Transverse colon (tissue), 4 donors: ENCODE data around the gene ME2. TPM values are rescaled to one million over a fixed set of nuclear protein-coding genes. Genes with fewer than 3 reads are reported as not detected.

Source experiments
- DNase-seq: peaks from one replicate; pipeline ENCODE4 v3.0.0-alpha.2; 2019
- H3K27ac ChIP-seq, 4 donors: fragments of 200-600 bp; sonication (generic); 2 replicates each; pipeline ENCODE4 v1.5.1; 2016 to 2018; ENCODE audit warnings: inconsistent platforms in 4 of 4
- H3K27me3 ChIP-seq: fragments of 200-600 bp; sonication (generic); 2 replicates; pipeline ENCODE4 v1.5.1; 2017; ENCODE audit warnings: inconsistent platforms
- H3K36me3 ChIP-seq, 4 donors: fragments of 200-600 bp; sonication (generic); 2 replicates each; pipeline ENCODE4 v1.5.1; 2017 to 2019; ENCODE audit warnings: inconsistent platforms in 4 of 4
- H3K4me1 ChIP-seq, 4 donors: fragments of 200-600 bp; sonication (generic); 2 replicates each; pipeline ENCODE4 v1.5.1; 2017 to 2020; ENCODE audit warnings: inconsistent platforms in 4 of 4
- H3K4me3 ChIP-seq, 4 donors: fragments of 200-600 bp; sonication (generic); 1 replicate in 1 of 4; 2 replicates in 3 of 4; pipeline versions ENCODE4 v1.5.1 to v1.6.1; 2017 to 2019; ENCODE audit warnings: inconsistent platforms in 4 of 4
- H3K9me3 ChIP-seq, 2 donors: fragments of 200-600 bp; sonication (generic); 2 replicates each; pipeline ENCODE4 v1.5.1; 2017 to 2019; ENCODE audit warnings: inconsistent platforms in 2 of 2
- EP300 ChIP-seq: sonication (generic); formaldehyde crosslinking; IDR thresholded peaks from one replicate; pipeline ENCODE4 v1.6.1; 2017; ENCODE audit warnings: antibody characterized with exemption, low read depth
- POLR2A ChIP-seq: fragments of 450-650 bp; IDR thresholded peaks from one replicate; pipeline ENCODE4 v1.6.1; 2016; ENCODE audit warnings: antibody characterized with exemption, mild to moderate bottlenecking, moderate library complexity
- POLR2AphosphoS5 ChIP-seq, 3 donors: sonication (generic); formaldehyde crosslinking; IDR thresholded peaks; one replicate each; pipeline ENCODE4 v1.6.1; 2016; ENCODE audit warnings: antibody characterized with exemption in 3 of 3
- WGBS, 2 donors: methylation state at CpG; one replicate each; pipeline ENCODE4 v1.1.5; 2018; ENCODE audit warnings: low coverage in 1 of 2; 5-methylcytosine and 5-hydroxymethylcytosine counted together
- in situ Hi-C, 4 donors: fragments of 200-750 bp; cut with MboI; loops; one replicate each; pipeline versions ENCODE4 v1.15.0 to v1.15.1; 2017; ENCODE audit warnings: low sequenced_read_pairs in 3 of 4, low pct_ligation_motif_present in 1 of 4, low pct_unique_long_range_greater_than_20kb in 1 of 4
- intact Hi-C: fragments of 100-400 bp; cut with DNase I; formaldehyde crosslinking; loops from one replicate; pipeline ENCODE4 v1.15.1; 2023; ENCODE audit warnings: low total_unique reads
- total RNA-seq, 4 donors: library from RNA; depleted of rRNA; stranded (reverse); fragments of >200 nt; gene quantifications; one replicate each; pipeline ENCODE4 v1.1.0, GENCODE V29; 2016
- TF ChIP-seq, protein P1 (sequence below), 5 experiments: fragments of 200-600 bp in 3 of 5; fragments of 450-650 bp in 2 of 5; sonication (generic) in 3 of 5; IDR thresholded peaks; 1 replicate in 2 of 5; 2 replicates in 3 of 5; pipeline ENCODE4 v1.5.1; 2016 to 2017; ENCODE audit warnings: antibody characterized with exemption in 5 of 5, inconsistent platforms in 3 of 5, mild to moderate bottlenecking in 2 of 5, moderate library complexity in 1 of 5

The ME2 gene
- total RNA-seq, 4 donors from 2014 or later = 28.8 to 84.5 (median 53.2) TPM

DNA sequence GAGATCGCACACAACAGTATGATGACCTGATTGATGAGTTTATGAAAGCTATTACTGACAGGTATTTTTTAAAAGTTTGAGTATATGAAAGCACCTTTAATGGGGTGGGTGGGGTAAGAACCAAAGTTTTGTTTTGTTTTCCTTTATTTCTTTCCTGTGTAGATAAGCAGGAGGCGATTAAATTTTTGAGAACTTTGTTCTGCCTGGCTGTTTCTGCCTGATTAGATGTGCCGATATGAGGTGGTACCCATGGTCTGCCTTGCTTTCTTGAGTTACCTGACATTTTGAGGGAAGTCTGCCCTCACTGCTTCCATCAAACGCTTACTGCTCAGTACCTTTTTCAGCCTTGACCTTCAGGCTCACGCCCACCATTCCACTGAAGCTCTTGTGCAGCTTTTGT is 39.2 kb downstream of the ME2 start:
- Histone ChIP-seq H3K27me3 (no peaks in the 10 kb centered on the region), H3K4me1 (peaks cover 0 to 10% (median 3%) of the 10 kb centered on the region in 4 donors), H3K27ac (no peak overlapping the region), H3K36me3 (peaks cover 0 to 61% (median 17%) of the 10 kb centered on the region in 4 donors), H3K9me3 (no peaks in the 10 kb centered on the region), H3K4me3 (no peak overlapping the region)
- in situ Hi-C loops = no loop called here
- no peak for TF ChIP-seq EP300
- no peak for TF ChIP-seq POLR2AphosphoS5 (IDR thresholded peaks at IDR 0.05)
- TF ChIP-seq, protein P1, sequence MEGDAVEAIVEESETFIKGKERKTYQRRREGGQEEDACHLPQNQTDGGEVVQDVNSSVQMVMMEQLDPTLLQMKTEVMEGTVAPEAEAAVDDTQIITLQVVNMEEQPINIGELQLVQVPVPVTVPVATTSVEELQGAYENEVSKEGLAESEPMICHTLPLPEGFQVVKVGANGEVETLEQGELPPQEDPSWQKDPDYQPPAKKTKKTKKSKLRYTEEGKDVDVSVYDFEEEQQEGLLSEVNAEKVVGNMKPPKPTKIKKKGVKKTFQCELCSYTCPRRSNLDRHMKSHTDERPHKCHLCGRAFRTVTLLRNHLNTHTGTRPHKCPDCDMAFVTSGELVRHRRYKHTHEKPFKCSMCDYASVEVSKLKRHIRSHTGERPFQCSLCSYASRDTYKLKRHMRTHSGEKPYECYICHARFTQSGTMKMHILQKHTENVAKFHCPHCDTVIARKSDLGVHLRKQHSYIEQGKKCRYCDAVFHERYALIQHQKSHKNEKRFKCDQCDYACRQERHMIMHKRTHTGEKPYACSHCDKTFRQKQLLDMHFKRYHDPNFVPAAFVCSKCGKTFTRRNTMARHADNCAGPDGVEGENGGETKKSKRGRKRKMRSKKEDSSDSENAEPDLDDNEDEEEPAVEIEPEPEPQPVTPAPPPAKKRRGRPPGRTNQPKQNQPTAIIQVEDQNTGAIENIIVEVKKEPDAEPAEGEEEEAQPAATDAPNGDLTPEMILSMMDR (IDR thresholded peaks at IDR 0.05) = no peak
- TF ChIP-seq POLR2A = no peak
- intact Hi-C loops = no loop called here
- 90 to 92% methylated on average over 4 to 5 of the region's 5 CpGs for WGBS, 2 donors
- DNase-seq = no peak

DNA sequence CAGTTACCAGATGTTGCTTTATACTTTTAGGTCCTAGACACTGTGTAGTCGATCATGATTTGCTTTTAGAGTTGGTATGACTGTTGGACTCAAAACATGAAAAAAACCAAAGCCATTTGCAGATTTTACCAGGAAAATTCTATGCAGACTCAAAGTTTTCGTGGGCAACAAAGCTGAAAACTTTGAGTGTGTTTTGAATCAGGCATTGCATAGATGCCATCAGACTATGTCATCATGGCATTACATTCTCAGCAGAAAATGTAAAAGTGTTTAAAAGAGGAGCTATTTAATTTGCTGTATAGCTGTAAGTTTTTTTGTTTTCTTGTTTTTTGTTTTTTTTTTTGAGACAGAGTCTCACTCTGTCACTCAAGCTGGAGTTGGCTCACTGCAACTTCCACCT is 45.5 kb downstream of the ME2 start:
- intact Hi-C loops (no loop called here), in situ Hi-C loops (no loop called here)
- Histone ChIP-seq H3K36me3 (peaks cover 0 to 65% (median 28%) of the 10 kb centered on the region in 4 donors), H3K27me3 (no peaks in the 10 kb centered on the region), H3K9me3 (no peaks in the 10 kb centered on the region), H3K4me1 (no peaks in the 10 kb centered on the region), H3K4me3 (no peak overlapping the region), H3K27ac (no peak overlapping the region)
- TF ChIP-seq EP300 (no peak), POLR2A (no peak), POLR2AphosphoS5 (IDR thresholded peaks at IDR 0.05) (no peak)
- TF ChIP-seq, protein P1 (IDR thresholded peaks at IDR 0.05) = no peak
- no peak for DNase-seq
- WGBS, 2 donors = 93 to 100% methylated on average over 2 of the region's 2 CpGs

DNA sequence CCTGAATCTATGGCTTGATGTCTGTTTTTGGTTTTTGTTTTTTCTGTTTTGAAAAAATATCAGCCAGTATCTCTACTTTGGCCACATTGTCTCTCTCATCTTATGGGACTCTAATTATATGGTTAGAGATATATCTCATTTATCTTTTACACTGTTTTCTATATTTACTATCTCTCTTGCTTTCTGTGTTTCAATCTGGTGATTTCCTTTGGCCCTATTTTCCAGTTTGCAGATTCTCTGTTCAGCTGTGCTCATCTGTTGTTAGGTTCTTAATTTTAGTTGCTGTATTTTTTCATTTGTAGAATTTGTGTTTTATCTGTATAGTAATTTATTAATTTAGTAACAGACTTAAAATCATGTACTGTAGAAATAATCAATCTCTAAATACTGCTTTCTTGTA is 47.6 kb downstream of the ME2 start:
- H3K36me3 ChIP-seq = peaks cover 0 to 45% (median 19%) of the 10 kb centered on the region in 4 donors
- intact Hi-C loops = no loop called here
- no peak overlapping the region for H3K27ac ChIP-seq
- no peaks in the 10 kb centered on the region for H3K4me1 ChIP-seq
- H3K9me3 ChIP-seq = no peaks in the 10 kb centered on the region
- H3K27me3 ChIP-seq = no peaks in the 10 kb centered on the region
- H3K4me3 ChIP-seq = no peak overlapping the region
- in situ Hi-C loops = no loop called here
- DNase-seq = no peak
- TF ChIP-seq, protein P1 (IDR thresholded peaks at IDR 0.05) = no peak
- no peak for TF ChIP-seq POLR2A
- TF ChIP-seq EP300 = no peak
- TF ChIP-seq POLR2AphosphoS5 (IDR thresholded peaks at IDR 0.05) = no peak

DNA sequence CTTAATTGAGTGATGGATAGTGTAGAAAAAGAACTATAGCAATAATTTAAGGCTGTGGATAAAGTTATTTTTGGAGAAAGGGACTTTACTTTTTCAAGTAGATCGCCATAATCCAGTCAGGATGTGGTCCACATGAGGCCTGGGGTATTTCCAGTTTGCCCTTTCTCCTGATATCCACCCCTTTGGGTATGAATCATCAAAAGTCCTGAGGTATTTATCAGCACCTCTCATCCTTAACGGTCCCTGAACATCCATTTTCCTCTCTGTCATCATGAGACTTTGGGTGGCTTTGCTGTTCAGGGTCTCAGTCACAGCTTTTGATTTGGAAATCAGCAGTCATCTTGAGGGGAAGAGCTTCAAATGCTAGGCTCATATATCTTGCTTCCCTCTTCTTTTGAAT is 49.6 kb downstream of the ME2 start:
- Histone ChIP-seq H3K27ac (no peak overlapping the region), H3K4me1 (no peaks in the 10 kb centered on the region), H3K9me3 (no peaks in the 10 kb centered on the region), H3K4me3 (no peak overlapping the region), H3K36me3 (peaks cover 0 to 53% (median 17%) of the 10 kb centered on the region in 4 donors), H3K27me3 (no peaks in the 10 kb centered on the region)
- intact Hi-C loops (no loop called here), in situ Hi-C loops (no loop called here)
- DNase-seq = no peak
- TF ChIP-seq EP300 (no peak), POLR2AphosphoS5 (IDR thresholded peaks at IDR 0.05) (no peak), POLR2A (no peak)
- TF ChIP-seq, protein P1 (IDR thresholded peaks at IDR 0.05) = no peak
- 89% methylated on average over 2 of the region's 2 CpGs for WGBS, 2 donors
